Activated naive CD8-positive, alpha-beta T cell treated with anti-CD3 and anti-CD28 coated beads, Interleukin-2, amount 10 ng/mL, durations not matched to agents 7 days and 5 days (primary cell): ENCODE measurements around the gene USP22. TPM values are rescaled to one million over a fixed set of nuclear protein-coding genes. Genes with fewer than 3 reads are reported as not detected.
"Not testable (repeated sequence)": the region's sequence is repeated elsewhere in the genome, so short reads cannot be mapped to it uniquely, and the experiment has no call there.

Source experiments
- ATAC-seq: fragments of 150-1000 bp; cut with Tn5 transposase; one replicate; pipeline ENCODE4 v1.10.0; 2021; ENCODE audit warnings: low read depth, moderate library complexity
- POLR2A ChIA-PET: fragments of 350-600 bp; sonication (Branson Sonifier 250); formaldehyde crosslinking; loops from one replicate; lab custom pipeline; 2021; ENCODE audit warnings: antibody characterized with exemption; lab: Charles Lee
- DNase-seq: peaks from one replicate; pipeline ENCODE4 v3.0.0; 2021
- H3K27ac Mint-ChIP-seq: one replicate; pipeline ENCODE4 v1.8.0; 2022; ENCODE audit warnings: mild to moderate bottlenecking, mixed read lengths
- H3K27me3 Mint-ChIP-seq: one replicate; pipeline ENCODE4 v1.8.0; 2022; ENCODE audit warnings: mild to moderate bottlenecking, moderate library complexity, mixed read lengths
- H3K36me3 Mint-ChIP-seq: one replicate; pipeline ENCODE4 v1.8.0; 2021; ENCODE audit warnings: mild to moderate bottlenecking, mixed read lengths
- H3K4me1 Mint-ChIP-seq: one replicate; pipeline ENCODE4 v1.8.0; 2021; ENCODE audit warnings: mixed read lengths
- H3K4me3 Mint-ChIP-seq: one replicate; pipeline ENCODE4 v1.8.0; 2022; ENCODE audit warnings: mild to moderate bottlenecking, moderate library complexity, mixed read lengths
- H3K9me3 Mint-ChIP-seq: one replicate; pipeline ENCODE4 v1.8.0; 2021; ENCODE audit warnings: mixed read lengths
- total RNA-seq, 2 experiments: library from RNA; stranded (reverse); gene quantifications; one replicate each; pipeline ENCODE4 v1.2.3, GENCODE V29; 2021

USP22 gene
- total RNA-seq, 2 experiments from 2014 or later: 138 to 146 TPM

GRCh38 chr17:20979007-20979791, 63.6 kb downstream of the USP22 start:
- ATAC-seq, H3K4me1 Mint-ChIP-seq, POLR2A ChIA-PET, H3K9me3 Mint-ChIP-seq, H3K36me3 Mint-ChIP-seq, DNase-seq, H3K27ac Mint-ChIP-seq, H3K4me3 Mint-ChIP-seq: not testable (repeated sequence)
- peaks cover 12% of the 10 kb centered on the region for H3K27me3 Mint-ChIP-seq

DNA sequence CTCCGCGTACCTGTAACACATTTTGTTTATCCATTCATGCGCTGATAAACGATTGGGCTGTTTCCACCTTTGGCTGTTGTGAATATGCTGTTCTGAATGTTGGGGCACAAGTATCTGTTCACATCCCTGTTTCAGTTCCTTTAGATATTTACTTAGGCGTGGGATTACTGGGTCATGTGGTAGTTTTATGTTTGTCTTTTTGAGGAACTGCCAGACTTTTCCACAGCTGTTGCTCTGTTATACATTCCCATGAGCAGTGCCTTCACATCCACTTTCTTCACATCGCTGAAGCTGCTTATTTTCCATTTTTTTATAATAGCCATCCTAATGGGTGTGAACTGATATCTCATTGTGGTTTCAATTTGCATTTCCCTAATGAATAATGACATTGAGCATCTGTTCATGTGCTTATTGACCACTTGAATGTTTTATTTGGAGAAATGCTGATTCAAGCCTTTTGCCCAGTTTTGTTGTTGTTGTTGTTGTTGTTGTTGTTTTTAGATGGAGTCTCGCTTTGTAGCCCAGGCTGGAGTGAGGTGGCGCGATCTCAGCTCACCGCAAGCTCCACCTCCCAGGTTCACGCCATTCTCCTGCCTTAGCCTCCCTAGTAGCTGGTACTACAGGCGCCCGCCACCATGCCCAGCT, 65.1 kb downstream of the USP22 start:
- POLR2A ChIA-PET, ATAC-seq, H3K4me3 Mint-ChIP-seq, H3K9me3 Mint-ChIP-seq, DNase-seq, H3K36me3 Mint-ChIP-seq, H3K4me1 Mint-ChIP-seq, H3K27ac Mint-ChIP-seq: not testable (repeated sequence)
- H3K27me3 Mint-ChIP-seq: peaks cover 20% of the 10 kb centered on the region

- ATAC-seq (no peak), DNase-seq (no peak)
- POLR2A ChIA-PET: no interaction called here
- no peak overlapping the region for H3K4me3 Mint-ChIP-seq
- peaks cover 3% of the 10 kb centered on the region for H3K4me1 Mint-ChIP-seq
- H3K9me3 Mint-ChIP-seq: no peaks in the 10 kb centered on the region
- H3K27me3 Mint-ChIP-seq: peaks cover 16% of the 10 kb centered on the region
- no peak overlapping the region for H3K27ac Mint-ChIP-seq
- H3K36me3 Mint-ChIP-seq: no peaks in the 10 kb centered on the region
Observed at GRCh38 chr17:20975566-20975965, 67.2 kb downstream of the USP22 start.

DNA sequence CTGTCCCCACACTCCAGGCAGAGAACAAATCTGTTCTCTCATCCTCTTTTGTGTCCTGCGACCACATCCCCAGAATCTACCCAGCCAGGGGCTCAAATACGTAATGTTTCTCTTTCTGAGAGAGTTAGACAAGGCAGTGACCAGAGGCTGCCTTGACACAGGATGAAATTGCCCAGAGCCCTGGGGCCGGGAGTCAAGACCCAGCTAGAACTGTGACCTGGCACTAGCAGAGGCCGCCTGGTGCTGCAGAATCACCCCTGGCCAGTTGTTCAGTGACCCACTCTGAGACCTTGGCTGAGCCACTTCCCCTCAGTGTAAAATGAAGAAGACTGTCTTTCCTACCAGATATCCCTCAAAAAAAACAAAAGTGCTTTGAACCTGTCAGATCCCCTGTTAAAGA, 72.5 kb downstream of the USP22 start:
- Mint-ChIP-seq H3K27ac (no peak overlapping the region), H3K4me1 (peaks cover 5% of the 10 kb centered on the region), H3K4me3 (no peak overlapping the region), H3K9me3 (no peaks in the 10 kb centered on the region), H3K36me3 (no peaks in the 10 kb centered on the region), H3K27me3 (peaks cover 11% of the 10 kb centered on the region)
- POLR2A ChIA-PET: no interaction called here
- ATAC-seq: no peak
- no peak for DNase-seq

DNA sequence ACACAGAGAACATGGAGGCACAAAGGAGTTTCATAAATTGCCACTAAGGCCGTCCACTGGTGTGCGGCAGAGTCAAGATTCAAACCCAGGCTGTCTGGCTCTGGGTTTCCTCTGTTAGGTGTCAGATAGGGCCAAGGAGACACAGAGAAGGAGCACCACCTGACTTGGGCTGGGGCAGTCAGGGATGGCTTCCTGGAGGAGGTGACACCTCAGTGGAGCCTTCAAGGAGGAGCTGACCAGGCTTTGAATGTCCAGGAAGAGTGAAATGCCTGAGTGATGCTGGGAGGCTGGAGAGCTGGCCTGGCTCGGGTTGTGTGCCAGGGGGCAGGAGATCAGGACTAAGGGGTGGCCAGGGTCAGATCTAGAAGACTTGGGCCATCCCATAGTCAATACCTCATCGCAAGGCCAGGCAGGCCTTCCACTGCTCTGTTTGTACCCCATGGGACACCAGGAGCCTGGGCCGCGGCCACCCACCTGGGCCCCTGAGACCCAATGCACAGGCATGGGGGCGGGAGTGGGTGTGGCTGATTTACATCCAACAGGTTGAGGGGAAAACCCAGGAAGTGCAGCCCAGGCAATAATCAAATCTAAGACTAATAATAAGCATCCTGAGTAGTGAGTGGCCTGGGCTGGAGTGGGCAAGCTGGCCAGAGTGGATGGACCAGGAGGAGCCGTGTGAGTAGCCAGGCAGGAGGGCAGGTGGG, 73.7 kb downstream of the USP22 start:
- Mint-ChIP-seq H3K27me3 (peaks cover 10% of the 10 kb centered on the region), H3K4me3 (no peak overlapping the region), H3K27ac (no peak overlapping the region), H3K9me3 (no peaks in the 10 kb centered on the region), H3K36me3 (no peaks in the 10 kb centered on the region), H3K4me1 (peaks cover 5% of the 10 kb centered on the region)
- ATAC-seq (no peak), DNase-seq (no peak)
- POLR2A ChIA-PET: no interaction called here

DNA sequence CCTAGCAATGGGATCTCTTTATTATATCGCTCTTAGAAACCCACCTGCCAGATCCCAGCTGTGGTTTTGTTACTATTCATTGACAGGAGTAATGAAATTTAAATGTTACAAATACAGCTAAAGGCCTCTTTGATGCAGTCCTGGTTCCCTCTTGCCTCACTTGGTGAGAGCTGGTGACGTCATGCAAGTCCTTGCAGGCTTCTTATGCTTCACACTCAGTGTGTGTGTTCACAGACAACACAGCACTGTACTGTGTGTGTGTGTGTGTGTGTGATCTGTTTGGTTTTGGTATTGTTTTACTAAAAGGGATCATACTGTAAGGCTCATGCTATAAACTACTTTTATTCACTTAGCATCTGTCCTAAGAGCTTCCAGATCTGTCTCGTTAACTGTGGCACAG, 75.0 kb downstream of the USP22 start:
- peaks cover 5% of the 10 kb centered on the region for H3K4me1 Mint-ChIP-seq
- no peak overlapping the region for H3K27ac Mint-ChIP-seq
- peaks cover 7% of the 10 kb centered on the region for H3K27me3 Mint-ChIP-seq
- no peaks in the 10 kb centered on the region for H3K36me3 Mint-ChIP-seq
- H3K4me3 Mint-ChIP-seq: no peak overlapping the region
- no peaks in the 10 kb centered on the region for H3K9me3 Mint-ChIP-seq
- ATAC-seq (no peak), DNase-seq (no peak)
- POLR2A ChIA-PET: no interaction called here

DNA sequence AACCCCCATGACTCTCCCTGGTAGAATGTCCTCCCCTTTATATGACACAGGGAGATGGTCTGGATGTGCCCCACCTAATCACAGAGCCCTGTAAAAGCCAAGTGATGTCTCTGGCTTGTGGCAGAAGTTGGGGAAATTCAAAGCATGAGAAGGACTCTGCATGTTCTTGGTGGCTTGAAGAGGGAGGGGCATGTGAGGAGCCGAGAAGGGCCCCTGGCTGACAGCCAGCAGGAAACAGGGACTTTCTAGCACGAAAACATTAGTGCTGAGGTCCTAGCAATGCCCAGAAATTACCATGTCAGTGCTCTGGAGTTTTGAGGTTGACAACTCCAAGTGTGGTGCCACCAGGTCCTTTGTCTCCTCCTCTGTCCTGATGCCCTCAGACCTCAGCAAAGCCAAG, 75.9 kb downstream of the USP22 start:
- no peaks in the 10 kb centered on the region for H3K9me3 Mint-ChIP-seq
- H3K4me3 Mint-ChIP-seq: no peak overlapping the region
- no peak overlapping the region for H3K27ac Mint-ChIP-seq
- no peak for DNase-seq
- peaks cover 5% of the 10 kb centered on the region for H3K4me1 Mint-ChIP-seq
- peaks cover 7% of the 10 kb centered on the region for H3K27me3 Mint-ChIP-seq
- no peak for ATAC-seq
- POLR2A ChIA-PET: no interaction called here
- H3K36me3 Mint-ChIP-seq: no peaks in the 10 kb centered on the region

DNA sequence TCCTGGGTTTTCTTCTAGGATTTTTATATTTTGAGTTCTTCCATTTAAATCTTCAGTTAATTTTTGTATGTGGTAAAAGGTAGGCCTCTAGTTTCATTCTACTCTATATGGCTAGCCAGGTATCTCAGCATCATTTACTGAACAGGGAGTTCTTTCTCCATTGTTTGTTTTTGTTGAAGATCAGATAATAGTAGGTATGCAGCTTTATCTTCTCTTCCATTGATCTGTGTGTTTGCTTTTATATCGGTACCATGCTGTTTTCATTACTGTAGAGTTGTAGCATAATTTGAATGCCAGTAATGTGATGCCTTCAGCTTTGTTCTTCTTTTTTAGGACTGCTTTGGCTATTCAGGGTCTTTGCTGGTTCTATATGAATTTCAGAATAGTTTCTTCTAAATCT, 77.3 kb downstream of the USP22 start:
- H3K36me3 Mint-ChIP-seq: no peaks in the 10 kb centered on the region
- POLR2A ChIA-PET: no interaction called here
- H3K4me3 Mint-ChIP-seq: no peak overlapping the region
- H3K9me3 Mint-ChIP-seq: no peaks in the 10 kb centered on the region
- ATAC-seq (no peak), DNase-seq (no peak)
- H3K4me1 Mint-ChIP-seq: peaks cover 2% of the 10 kb centered on the region
- peaks cover 7% of the 10 kb centered on the region for H3K27me3 Mint-ChIP-seq
- H3K27ac Mint-ChIP-seq: no peak overlapping the region

- no peak for DNase-seq
- POLR2A ChIA-PET: no interaction called here
- no peak for ATAC-seq
- H3K27ac Mint-ChIP-seq: no peak overlapping the region
- H3K4me3 Mint-ChIP-seq: no peak overlapping the region
- peaks cover 21% of the 10 kb centered on the region for H3K27me3 Mint-ChIP-seq
- H3K9me3 Mint-ChIP-seq: no peaks in the 10 kb centered on the region
- H3K4me1 Mint-ChIP-seq: no peaks in the 10 kb centered on the region
- no peaks in the 10 kb centered on the region for H3K36me3 Mint-ChIP-seq
Observed at GRCh38 chr17:20961586-20961985, 81.2 kb downstream of the USP22 start.

DNA sequence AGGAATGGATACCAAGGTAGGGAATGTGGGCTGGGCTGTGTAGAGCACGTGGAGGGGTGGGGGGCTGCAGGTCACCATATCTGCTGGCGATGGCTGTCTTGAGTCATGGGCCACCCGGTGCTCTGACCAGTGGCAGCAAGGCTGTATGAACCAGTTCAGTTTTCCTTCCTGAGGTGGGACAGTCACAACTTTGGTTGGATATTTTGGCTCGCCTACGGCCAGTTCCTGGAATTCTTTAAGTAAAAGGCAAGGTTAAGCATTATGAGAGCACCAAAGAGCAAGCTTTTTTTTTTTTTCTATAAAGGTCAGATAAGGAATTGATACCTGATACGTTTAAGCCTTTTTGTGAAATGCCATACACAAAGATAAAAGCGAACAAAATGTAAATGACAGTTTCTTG, 81.9 kb downstream of the USP22 start:
- Mint-ChIP-seq H3K9me3 (no peaks in the 10 kb centered on the region), H3K4me1 (no peaks in the 10 kb centered on the region), H3K27ac (no peak overlapping the region), H3K27me3 (peaks cover 25% of the 10 kb centered on the region), H3K4me3 (no peak overlapping the region), H3K36me3 (no peaks in the 10 kb centered on the region)
- ATAC-seq (no peak), DNase-seq (no peak)
- POLR2A ChIA-PET: no interaction called here

DNA sequence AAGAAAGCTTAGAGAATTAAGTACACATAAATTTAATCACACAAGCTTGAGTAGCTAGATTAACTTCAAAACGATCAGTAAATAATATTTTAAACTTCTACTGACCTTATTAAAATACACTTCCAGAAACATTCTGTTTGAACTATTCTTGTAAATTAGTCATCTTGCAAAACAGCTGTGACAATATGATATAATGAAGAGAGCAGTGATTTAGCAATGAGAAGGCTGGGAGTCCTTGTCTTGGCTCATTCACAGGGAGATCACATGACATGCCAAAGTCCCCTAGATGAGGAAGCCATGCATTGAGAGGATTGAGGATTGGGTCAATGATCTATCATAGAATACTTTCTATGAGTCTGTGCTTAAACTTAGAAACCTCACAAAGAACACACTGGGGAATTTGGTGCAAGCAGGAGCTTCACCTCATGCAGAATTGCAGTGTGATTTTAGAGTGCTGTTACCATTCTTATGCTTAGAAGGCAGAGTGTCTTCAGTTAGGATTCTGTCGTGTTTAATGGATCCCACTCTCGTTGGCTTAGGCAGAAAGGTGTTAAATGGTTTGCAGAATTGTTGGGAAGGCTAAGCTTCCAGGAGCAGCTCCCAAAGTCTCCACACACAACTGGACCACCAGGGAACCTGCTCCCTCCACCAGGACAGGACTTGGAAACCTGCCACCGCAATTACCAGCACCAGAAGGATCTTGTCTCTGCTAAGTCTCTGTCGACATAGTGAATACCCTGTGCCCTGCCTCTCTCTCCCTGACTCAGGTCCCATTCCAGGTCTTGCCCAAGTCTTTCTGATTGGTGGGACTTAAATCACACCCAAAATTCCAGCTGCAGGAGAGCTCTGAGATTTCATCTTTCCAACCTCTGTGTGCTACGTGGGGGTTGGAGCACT, 87.1 kb downstream of the USP22 start:
- ATAC-seq: no peak
- DNase-seq: no peak
- H3K36me3 Mint-ChIP-seq: no peaks in the 10 kb centered on the region
- no peak overlapping the region for H3K4me3 Mint-ChIP-seq
- peaks cover 18% of the 10 kb centered on the region for H3K27me3 Mint-ChIP-seq
- no peak overlapping the region for H3K27ac Mint-ChIP-seq
- H3K9me3 Mint-ChIP-seq: no peaks in the 10 kb centered on the region
- POLR2A ChIA-PET: no interaction called here
- H3K4me1 Mint-ChIP-seq: no peaks in the 10 kb centered on the region

- H3K4me3 Mint-ChIP-seq: no peak overlapping the region
- H3K4me1 Mint-ChIP-seq: no peaks in the 10 kb centered on the region
- DNase-seq: no peak
- ATAC-seq: no peak
- H3K27me3 Mint-ChIP-seq: peaks cover 18% of the 10 kb centered on the region
- POLR2A ChIA-PET: no interaction called here
- H3K27ac Mint-ChIP-seq: no peak overlapping the region
- no peaks in the 10 kb centered on the region for H3K36me3 Mint-ChIP-seq
- no peaks in the 10 kb centered on the region for H3K9me3 Mint-ChIP-seq
Observed at GRCh38 chr17:20954794-20955193, 88.0 kb downstream of the USP22 start.

GRCh38 chr17:20952183-20952582, 90.6 kb downstream of the USP22 start:
- H3K27me3 Mint-ChIP-seq: peaks cover 16% of the 10 kb centered on the region
- POLR2A ChIA-PET: no interaction called here
- H3K4me1 Mint-ChIP-seq: no peaks in the 10 kb centered on the region
- H3K4me3 Mint-ChIP-seq: no peak overlapping the region
- no peaks in the 10 kb centered on the region for H3K9me3 Mint-ChIP-seq
- H3K27ac Mint-ChIP-seq: no peak overlapping the region
- no peak for ATAC-seq
- DNase-seq: no peak
- no peaks in the 10 kb centered on the region for H3K36me3 Mint-ChIP-seq
